ENCODE data around the gene LKAAEAR1. TPM values are rescaled to one million over a fixed set of nuclear protein-coding genes. Genes with fewer than 3 reads are reported as not detected.

Gene LKAAEAR1
- total RNA-seq, 3 donors from 2014 or later = 0.64 TPM; not detected in 2

GRCh38 chr20:64062276-64062595 lies 22.0 kb downstream of the LKAAEAR1 start:
- TF ChIP-seq POLR2AphosphoS5 (IDR thresholded peaks at IDR 0.05) (no peak), CTCF (IDR thresholded peaks at IDR 0.05) (no peak), POLR2A (IDR thresholded peaks at IDR 0.05) (no peak)
- no peak for DNase-seq (ENCODE audit: low spot score in 2 of 2)
- H3K9me3 ChIP-seq = no peaks in the 10 kb centered on the region
- H3K36me3 ChIP-seq = no peaks in the 10 kb centered on the region
- H3K27me3 ChIP-seq = peaks cover 0 to 4% of the 10 kb centered on the region in 2 donors
- H3K4me1 ChIP-seq = peaks cover 6 to 15% of the 10 kb centered on the region in 2 donors
- H3K27ac ChIP-seq = peak overlapping the region; percentile 84 to 93
- intact Hi-C loops (cut with DNase I; ENCODE audit: low total_unique reads) = no loop called here
- peak overlapping the region; percentile 89 to 100 (median 92) for H3K4me3 ChIP-seq

DNA sequence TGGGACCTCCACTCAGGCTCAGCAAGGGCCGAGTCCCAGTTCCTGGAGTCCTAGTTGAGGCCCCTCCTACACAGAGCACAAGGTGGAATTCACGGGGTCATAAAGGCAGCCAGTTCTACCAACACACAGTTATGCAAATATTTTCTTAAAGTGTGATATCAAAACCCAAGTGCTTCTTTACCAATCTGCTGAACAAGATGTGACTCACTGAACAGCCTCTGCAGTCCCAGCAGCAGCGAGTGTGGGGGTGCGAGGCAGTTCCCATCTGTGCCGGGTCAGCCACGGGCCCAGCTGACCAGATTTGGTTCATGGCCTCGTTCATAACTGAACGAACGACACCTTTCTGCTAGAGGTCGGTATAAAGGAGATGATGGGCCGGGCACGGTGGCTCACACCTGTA lies 25.7 kb downstream of the LKAAEAR1 start:
- Histone ChIP-seq H3K27me3 (peaks cover 5 to 24% of the 10 kb centered on the region in 2 donors), H3K9me3 (no peaks in the 10 kb centered on the region), H3K4me1 (peaks cover 4 to 6% of the 10 kb centered on the region in 2 donors), H3K27ac (no peak overlapping the region), H3K36me3 (no peaks in the 10 kb centered on the region), H3K4me3 (no peak overlapping the region)
- intact Hi-C loops (cut with DNase I; ENCODE audit: low total_unique reads) = no loop called here
- no peak for TF ChIP-seq CTCF (IDR thresholded peaks at IDR 0.05)
- no peak for TF ChIP-seq POLR2A (IDR thresholded peaks at IDR 0.05)
- TF ChIP-seq POLR2AphosphoS5 (IDR thresholded peaks at IDR 0.05) = no peak
- DNase-seq (ENCODE audit: low spot score in 2 of 2) = no peak

GRCh38 chr20:64057628-64058498 lies 26.3 kb downstream of the LKAAEAR1 start:
- Histone ChIP-seq H3K4me1 (peaks cover 4 to 6% of the 10 kb centered on the region in 2 donors), H3K9me3 (no peaks in the 10 kb centered on the region), H3K4me3 (peak overlapping the region; percentile 4 to 42 (median 16)), H3K27ac (peak overlapping the region; percentile 13 to 70), H3K36me3 (no peaks in the 10 kb centered on the region), H3K27me3 (peaks cover 5 to 25% of the 10 kb centered on the region in 2 donors)
- intact Hi-C loops (cut with DNase I; ENCODE audit: low total_unique reads) = no loop called here
- peak; percentile 19 to 72 (median 66) for TF ChIP-seq CTCF (IDR thresholded peaks at IDR 0.05)
- TF ChIP-seq POLR2A (IDR thresholded peaks at IDR 0.05) = no peak
- DNase-seq (ENCODE audit: low spot score in 2 of 2) = peak; percentile 43 to 80

DNA sequence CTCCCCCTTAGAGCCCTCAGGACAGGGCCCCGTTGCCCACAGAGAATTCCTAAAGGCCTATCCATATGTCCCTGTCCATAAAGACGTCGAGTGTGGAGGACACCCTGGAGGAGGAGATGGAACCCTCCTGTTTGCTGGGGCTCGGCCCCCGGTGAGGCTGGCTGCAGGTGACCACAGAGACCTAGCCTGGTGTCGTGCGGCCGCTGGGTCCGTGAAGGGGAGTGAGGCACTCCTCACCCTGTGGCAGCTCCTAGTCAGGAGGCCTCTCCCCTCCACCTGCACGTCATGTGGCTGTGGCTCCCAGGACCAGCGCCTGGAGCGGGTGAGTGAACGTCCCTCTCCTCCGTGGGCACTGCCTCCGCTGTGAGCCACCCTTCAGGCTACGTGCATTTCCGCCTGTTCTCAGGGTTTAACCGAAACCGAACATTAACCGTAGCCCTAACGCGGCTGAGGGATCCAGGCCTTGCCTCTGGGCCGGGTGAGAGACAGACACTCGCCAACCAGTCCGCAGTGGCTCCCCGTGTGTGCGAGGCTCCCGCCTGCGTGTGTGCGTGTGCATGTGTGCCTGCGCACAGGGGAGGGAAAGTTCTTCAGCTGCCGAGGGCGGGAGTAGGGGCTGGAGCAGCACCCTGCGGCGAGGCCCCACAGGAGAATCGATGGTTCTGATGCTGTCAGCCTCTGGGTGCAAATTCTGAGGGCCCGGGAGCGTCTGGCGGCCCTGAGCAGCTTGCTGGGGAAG lies 27.1 kb downstream of the LKAAEAR1 start:
- intact Hi-C loops (cut with DNase I; ENCODE audit: low total_unique reads) = no loop called here
- Histone ChIP-seq H3K27me3 (peaks cover 5 to 33% of the 10 kb centered on the region in 2 donors), H3K9me3 (no peaks in the 10 kb centered on the region), H3K36me3 (no peaks in the 10 kb centered on the region), H3K4me3 (peak overlapping the region; percentile 4 to 42 (median 16)), H3K27ac (peak overlapping the region; percentile 13 to 70), H3K4me1 (peaks cover 0 to under 1% of the 10 kb centered on the region in 2 donors)
- DNase-seq (ENCODE audit: low spot score in 2 of 2) = no peak
- TF ChIP-seq POLR2A (IDR thresholded peaks at IDR 0.05) = no peak
- no peak for TF ChIP-seq CTCF (IDR thresholded peaks at IDR 0.05)
- TF ChIP-seq POLR2AphosphoS5 (IDR thresholded peaks at IDR 0.05) = no peak

- peak overlapping the region in 1 of 2 donors; percentile 70 for H3K27ac ChIP-seq
- H3K4me3 ChIP-seq = no peak overlapping the region
- no peaks in the 10 kb centered on the region for H3K36me3 ChIP-seq
- peaks cover 5 to 37% of the 10 kb centered on the region in 2 donors for H3K27me3 ChIP-seq
- TF ChIP-seq POLR2AphosphoS5 (IDR thresholded peaks at IDR 0.05) (no peak), CTCF (IDR thresholded peaks at IDR 0.05) (no peak), POLR2A (IDR thresholded peaks at IDR 0.05) (no peak)
- intact Hi-C loops (cut with DNase I; ENCODE audit: low total_unique reads) = no loop called here
- H3K9me3 ChIP-seq = no peaks in the 10 kb centered on the region
- no peaks in the 10 kb centered on the region for H3K4me1 ChIP-seq
- no peak for DNase-seq (ENCODE audit: low spot score in 2 of 2)
Measured at GRCh38 chr20:64056639-64056888, 27.6 kb downstream of the LKAAEAR1 start.

All from breast epithelium (tissue), 4 donors.